ENCODE results near the gene KLC1. TPM values are rescaled to one million over a fixed set of nuclear protein-coding genes. Genes with fewer than 3 reads are reported as not detected.

KLC1 gene
- total RNA-seq, 1 experiment from 2014 or later, result 306 TPM

GRCh38 chr14:103687712-103688111, 58.7 kb downstream of the KLC1 start:
- Histone ChIP-seq H4K20me1 (ENCODE audit: low read length) (0 out of 2 replicates have a peak, but pooled peaks cover 4% of the 10 kb centered on the region), H2AFZ (ENCODE audit: low read length) (no peak overlapping the region), H3K27ac (ENCODE audit: low read length) (no peak overlapping the region), H3K27me3 (ENCODE audit: low read length) (no peaks in the 10 kb centered on the region), H3K9me3 (ENCODE audit: low read length) (no peaks in the 10 kb centered on the region), H3K9me2 (replicated peaks; ENCODE audit: low read length) (no peaks in the 10 kb centered on the region), H3K36me3 (ENCODE audit: low read depth, low read length) (peaks cover 47% of the 10 kb centered on the region), H3K4me3 (ENCODE audit: low read length) (no peak overlapping the region), H3K9ac (ENCODE audit: low read length) (no peak overlapping the region), H3K4me2 (ENCODE audit: low read length) (no peak overlapping the region), H3K79me2 (ENCODE audit: low read length) (no peaks in the 10 kb centered on the region; the same call in 1 of the 2 replicates), H3K4me1 (ENCODE audit: insufficient read depth, low read length) (peaks cover 9% of the 10 kb centered on the region), H3F3A (ENCODE audit: low read length, unreplicated experiment) (peaks cover 4% of the 10 kb centered on the region)
- POLR2A ChIA-PET (ENCODE audit: unreplicated experiment), result interaction anchor here (0.6 kb wide), 1 partner anchor 9 kb away, joined by 5 read pairs; no protein-coding TSS in a partner anchor
- TF ChIP-seq CTCF (conservative IDR thresholded peaks at IDR 0.05; ENCODE audit: low read depth, low read length), result no peak
- TF ChIP-seq EZH2phosphoT487 (IDR thresholded peaks at IDR 0.05; ENCODE audit: borderline replicate concordance, low read length), result no peak
- no peak for TF ChIP-seq EZH2 (IDR thresholded peaks at IDR 0.05; ENCODE audit: low read length, unreplicated experiment)
- intact Hi-C loops (cut with micrococcal nuclease), result no loop called here
- CTCF ChIA-PET, result no interaction called here
- DNase-seq, result no peak
- BruUV-seq (replicated peaks), result no TSS peak
- no peak for ATAC-seq

GRCh38 chr14:103688441-103688840, 59.4 kb downstream of the KLC1 start:
- TF ChIP-seq EZH2 (IDR thresholded peaks at IDR 0.05; ENCODE audit: low read length, unreplicated experiment) (no peak), EZH2phosphoT487 (IDR thresholded peaks at IDR 0.05; ENCODE audit: borderline replicate concordance, low read length) (no peak), CTCF (conservative IDR thresholded peaks at IDR 0.05; ENCODE audit: low read depth, low read length) (no peak)
- Histone ChIP-seq H3K4me2 (ENCODE audit: low read length) (no peak overlapping the region), H3K9ac (ENCODE audit: low read length) (no peak overlapping the region), H3K9me3 (ENCODE audit: low read length) (no peaks in the 10 kb centered on the region), H3F3A (ENCODE audit: low read length, unreplicated experiment) (peaks cover 4% of the 10 kb centered on the region), H3K4me3 (ENCODE audit: low read length) (no peak overlapping the region), H3K36me3 (ENCODE audit: low read depth, low read length) (peaks cover 40% of the 10 kb centered on the region), H3K27me3 (ENCODE audit: low read length) (no peaks in the 10 kb centered on the region), H3K27ac (ENCODE audit: low read length) (no peak overlapping the region), H2AFZ (ENCODE audit: low read length) (no peak overlapping the region), H4K20me1 (ENCODE audit: low read length) (0 out of 2 replicates have a peak, but pooled peaks cover 4% of the 10 kb centered on the region), H3K79me2 (ENCODE audit: low read length) (no peaks in the 10 kb centered on the region; the same call in 1 of the 2 replicates), H3K4me1 (ENCODE audit: insufficient read depth, low read length) (peaks cover 16% of the 10 kb centered on the region), H3K9me2 (replicated peaks; ENCODE audit: low read length) (no peaks in the 10 kb centered on the region)
- intact Hi-C loops (cut with micrococcal nuclease), result no loop called here
- ATAC-seq (no peak), DNase-seq (no peak)
- CTCF ChIA-PET, result no interaction called here
- BruUV-seq (replicated peaks), result no TSS peak
- POLR2A ChIA-PET (ENCODE audit: unreplicated experiment), result no interaction called here

Data from PC-3 (cell line).